Measurements from ENCODE around the gene IGF2BP1.

Gene IGF2BP1

DNA sequence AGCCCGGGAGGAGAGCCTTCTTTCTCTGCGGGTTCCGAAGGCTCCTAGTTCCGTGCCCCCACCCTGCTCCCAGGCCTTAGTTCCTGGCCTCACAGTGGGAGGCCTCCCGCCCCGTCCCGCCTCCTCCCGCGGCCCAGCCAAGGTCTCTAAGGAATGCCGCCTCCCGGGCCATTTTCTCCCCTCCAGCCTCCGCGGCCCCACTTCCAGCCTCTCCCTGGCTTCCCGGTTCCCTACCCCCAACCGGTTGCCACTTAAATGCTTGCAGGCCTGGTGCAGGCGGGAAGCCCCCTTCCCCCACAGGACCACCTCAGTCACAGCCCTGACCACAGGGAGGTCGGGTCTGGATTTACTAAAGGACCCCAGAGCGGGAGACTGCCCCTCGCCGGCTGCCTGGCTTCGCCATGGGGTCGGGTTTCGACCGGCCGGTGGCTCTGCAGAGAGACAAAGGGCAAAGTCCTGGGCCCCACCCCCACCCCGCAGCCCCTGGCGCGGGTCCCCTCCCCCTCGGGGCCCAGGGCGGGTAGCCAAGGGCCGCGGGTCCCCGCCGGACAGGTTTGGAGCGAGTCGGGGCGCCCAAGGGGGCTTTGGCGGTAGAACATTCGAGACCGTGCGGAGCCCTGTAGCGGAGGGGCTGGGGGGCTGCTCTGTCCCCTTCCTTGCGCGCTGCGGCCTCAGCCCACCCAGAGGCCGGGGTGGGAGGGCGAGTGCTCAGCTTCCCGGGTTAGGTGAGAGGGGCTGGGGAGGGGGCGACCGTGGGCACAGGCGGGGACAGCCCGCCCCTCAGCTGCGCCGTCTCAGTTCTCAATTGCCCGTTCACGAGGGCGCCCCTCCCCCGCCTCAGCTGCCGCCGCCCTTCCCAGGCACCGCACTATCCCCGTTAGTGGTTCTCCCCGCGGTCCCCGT lies 16.4 kb downstream of the IGF2BP1 start:
- DNase-seq, result no peak
- TF ChIP-seq CTCF (IDR thresholded peaks at IDR 0.05; ENCODE audit: low read depth, low read length), result no peak
- no peak overlapping the region for H3K4me3 ChIP-seq (ENCODE audit: low read depth, low read length)
- H3K9me3 ChIP-seq (ENCODE audit: severe bottlenecking), result no peaks in the 10 kb centered on the region
- no peaks in the 10 kb centered on the region for H3K27me3 ChIP-seq (ENCODE audit: insufficient read depth, low read depth, severe bottlenecking)
- peaks cover 72% of the 10 kb centered on the region for H3K36me3 ChIP-seq
- 0 out of 2 replicates have a peak overlapping the region, but pooled peaks have one; percentile 14 for H3K27ac ChIP-seq

DNA sequence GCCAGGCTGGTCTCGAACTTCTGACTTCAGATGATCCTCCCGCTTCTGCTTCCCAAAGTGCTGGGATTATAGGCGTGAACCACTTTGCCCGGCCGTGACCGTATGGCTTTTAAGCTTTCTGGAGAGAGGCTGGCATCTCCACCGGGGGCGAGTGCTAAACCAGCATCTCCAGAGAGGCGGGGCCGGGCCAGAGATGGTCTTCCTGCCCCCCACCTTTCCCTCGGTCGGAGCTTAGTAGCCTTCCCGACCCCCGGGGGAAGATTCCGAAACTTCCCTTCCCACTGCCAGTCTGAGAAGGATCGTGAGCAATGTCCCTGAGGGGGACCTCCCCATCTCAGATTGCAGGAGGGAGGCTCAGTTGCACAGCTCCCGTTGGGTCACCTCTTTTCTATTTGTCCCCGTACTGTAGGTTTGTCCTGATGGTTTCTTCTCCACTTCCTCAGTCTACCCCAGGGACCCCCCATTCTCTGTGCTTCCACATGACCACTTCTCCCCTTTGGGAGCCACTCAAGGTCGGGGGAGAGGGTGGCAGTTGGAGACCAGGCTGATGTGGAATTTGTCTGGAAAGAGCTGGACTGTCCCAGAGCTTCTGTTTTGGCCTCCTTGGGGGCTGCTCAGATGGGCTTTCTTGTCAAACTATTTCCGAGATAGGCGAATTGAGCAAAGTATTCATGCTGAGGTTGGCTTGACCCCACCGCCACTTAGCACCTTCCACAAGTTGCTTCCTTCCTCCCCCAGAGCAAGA lies 18.2 kb downstream of the IGF2BP1 start:
- peaks cover 67% of the 10 kb centered on the region for H3K36me3 ChIP-seq
- H3K27ac ChIP-seq, result no peak overlapping the region

GRCh38 chr17:49015924-49016774 lies 19.0 kb downstream of the IGF2BP1 start:
- Histone ChIP-seq H3K27me3 (ENCODE audit: insufficient read depth, low read depth, severe bottlenecking) (no peaks in the 10 kb centered on the region), H3K36me3 (peaks cover 64% of the 10 kb centered on the region), H3K27ac (no peak overlapping the region), H3K4me3 (ENCODE audit: low read depth, low read length) (no peak overlapping the region), H3K9me3 (ENCODE audit: severe bottlenecking) (no peaks in the 10 kb centered on the region)
- no peak for TF ChIP-seq CTCF (IDR thresholded peaks at IDR 0.05; ENCODE audit: low read depth, low read length)
- no peak for DNase-seq

More for the DNA sequence above, 18.2 kb downstream of the IGF2BP1 start:
- no peak overlapping the region for H3K4me3 ChIP-seq (ENCODE audit: low read depth, low read length)
- DNase-seq, result no peak
- H3K9me3 ChIP-seq (ENCODE audit: severe bottlenecking), result no peaks in the 10 kb centered on the region
- no peaks in the 10 kb centered on the region for H3K27me3 ChIP-seq (ENCODE audit: insufficient read depth, low read depth, severe bottlenecking)
- no peak for TF ChIP-seq CTCF (IDR thresholded peaks at IDR 0.05; ENCODE audit: low read depth, low read length)

DNA sequence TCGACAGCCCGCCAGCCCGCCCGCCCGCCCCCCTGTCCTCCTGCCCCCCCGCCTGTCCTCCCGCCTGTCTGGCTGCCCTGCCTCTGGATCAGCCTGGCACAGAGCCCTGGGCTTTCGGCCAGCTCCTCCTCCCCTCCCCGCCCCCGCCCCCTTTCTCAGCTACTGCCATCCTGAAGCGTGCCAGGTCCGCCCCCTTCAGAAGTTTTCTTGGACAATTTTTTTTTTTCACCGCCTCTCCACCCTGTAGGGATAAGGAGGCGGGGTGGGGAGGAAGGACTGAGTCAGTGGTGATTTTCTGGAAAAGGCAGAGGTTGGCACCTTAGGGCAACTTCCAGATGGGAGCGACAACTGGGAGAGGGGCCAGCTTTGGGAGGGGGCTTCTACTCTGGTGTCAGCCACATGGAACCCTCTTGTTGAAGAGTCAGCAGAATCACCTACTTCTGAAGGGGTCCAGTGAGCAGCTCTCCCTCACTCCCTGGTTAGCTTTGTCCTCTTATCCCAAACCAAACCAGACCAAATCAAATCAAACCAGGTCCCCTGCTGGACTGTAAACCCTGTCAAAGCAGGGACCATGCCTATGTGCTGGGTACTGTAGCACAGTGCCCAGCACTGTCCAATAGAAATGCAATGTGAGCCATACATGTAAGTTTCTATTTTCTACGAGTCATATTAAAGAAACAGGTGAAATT lies 19.7 kb downstream of the IGF2BP1 start:
- no peak overlapping the region for H3K4me3 ChIP-seq (ENCODE audit: low read depth, low read length)
- no peaks in the 10 kb centered on the region for H3K27me3 ChIP-seq (ENCODE audit: insufficient read depth, low read depth, severe bottlenecking)
- no peak for DNase-seq
- H3K9me3 ChIP-seq (ENCODE audit: severe bottlenecking), result no peaks in the 10 kb centered on the region
- H3K36me3 ChIP-seq, result peaks cover 64% of the 10 kb centered on the region
- TF ChIP-seq CTCF (IDR thresholded peaks at IDR 0.05; ENCODE audit: low read depth, low read length), result no peak
- H3K27ac ChIP-seq, result no peak overlapping the region

- Histone ChIP-seq H3K9me3 (ENCODE audit: severe bottlenecking) (no peaks in the 10 kb centered on the region), H3K36me3 (peaks cover 64% of the 10 kb centered on the region), H3K4me3 (ENCODE audit: low read depth, low read length) (no peak overlapping the region), H3K27ac (no peak overlapping the region), H3K27me3 (ENCODE audit: insufficient read depth, low read depth, severe bottlenecking) (no peaks in the 10 kb centered on the region)
- DNase-seq, result no peak
- TF ChIP-seq CTCF (IDR thresholded peaks at IDR 0.05; ENCODE audit: low read depth, low read length), result no peak
Measured at GRCh38 chr17:49018116-49018612, 21.0 kb downstream of the IGF2BP1 start.

Measured in WERI-Rb-1 (cell line).